Brain pericyte (primary cell): Measurements from ENCODE around the gene HOXD1.

Experiments
- DNase-seq: peaks from one replicate; pipeline ENCODE4 v3.0.0-alpha.2; 2012; ENCODE audit warnings: low read depth, low spot score

HOXD1 gene

GRCh38 chr2:176152350-176153181 is 35.9 kb upstream of the HOXD1 start:
- no peak for DNase-seq

- no peak for DNase-seq
Measured at GRCh38 chr2:176154576-176155252, 33.8 kb upstream of the HOXD1 start.

- no peak for DNase-seq
Measured at GRCh38 chr2:176155356-176156044, 33.0 kb upstream of the HOXD1 start.

GRCh38 chr2:176156301-176156806 is 32.1 kb upstream of the HOXD1 start:
- no peak for DNase-seq

GRCh38 chr2:176156807-176157498 is 31.5 kb upstream of the HOXD1 start, which contains the start of gene HOXD3:
Gene HOXD3 (plus strand): TSS chr2:176157307. CDS start chr2:176169115, 11,808 bp downstream.
- DNase-seq = no peak

- no peak for DNase-seq
Measured at GRCh38 chr2:176157499-176158185, 30.8 kb upstream of the HOXD1 start.

GRCh38 chr2:176158186-176158591 is 30.3 kb upstream of the HOXD1 start:
- DNase-seq = no peak

GRCh38 chr2:176158855-176159662 is 29.4 kb upstream of the HOXD1 start:
- DNase-seq = no peak

GRCh38 chr2:176159663-176160250 is 28.7 kb upstream of the HOXD1 start:
- no peak for DNase-seq

GRCh38 chr2:176160251-176160985 is 28.1 kb upstream of the HOXD1 start:
- no peak for DNase-seq

- no peak for DNase-seq
Measured at GRCh38 chr2:176160986-176161824, 27.3 kb upstream of the HOXD1 start.

- DNase-seq = no peak
Measured at GRCh38 chr2:176161825-176162626, 26.4 kb upstream of the HOXD1 start.

GRCh38 chr2:176162911-176163671 is 25.4 kb upstream of the HOXD1 start:
- no peak for DNase-seq

GRCh38 chr2:176163672-176164056 is 24.8 kb upstream of the HOXD1 start:
- DNase-seq = no peak

GRCh38 chr2:176164201-176164600 is 24.3 kb upstream of the HOXD1 start:
- no peak for DNase-seq

- DNase-seq = no peak
Measured at GRCh38 chr2:176164611-176165369, 23.7 kb upstream of the HOXD1 start.
